ENCODE data around the gene DECR2. TPM values are rescaled to one million over a fixed set of nuclear protein-coding genes. Genes with fewer than 3 reads are reported as not detected.
A peak's percentile ranks its signal among the peaks of the same experiment; 100 is the strongest.

Gene DECR2
- total and polyA plus RNA-seq, 2 of the 13 experiments (the other 11 are each of a cell fraction or from before 2014, with no cell fraction given): 36.3 to 44.6 TPM

DNA sequence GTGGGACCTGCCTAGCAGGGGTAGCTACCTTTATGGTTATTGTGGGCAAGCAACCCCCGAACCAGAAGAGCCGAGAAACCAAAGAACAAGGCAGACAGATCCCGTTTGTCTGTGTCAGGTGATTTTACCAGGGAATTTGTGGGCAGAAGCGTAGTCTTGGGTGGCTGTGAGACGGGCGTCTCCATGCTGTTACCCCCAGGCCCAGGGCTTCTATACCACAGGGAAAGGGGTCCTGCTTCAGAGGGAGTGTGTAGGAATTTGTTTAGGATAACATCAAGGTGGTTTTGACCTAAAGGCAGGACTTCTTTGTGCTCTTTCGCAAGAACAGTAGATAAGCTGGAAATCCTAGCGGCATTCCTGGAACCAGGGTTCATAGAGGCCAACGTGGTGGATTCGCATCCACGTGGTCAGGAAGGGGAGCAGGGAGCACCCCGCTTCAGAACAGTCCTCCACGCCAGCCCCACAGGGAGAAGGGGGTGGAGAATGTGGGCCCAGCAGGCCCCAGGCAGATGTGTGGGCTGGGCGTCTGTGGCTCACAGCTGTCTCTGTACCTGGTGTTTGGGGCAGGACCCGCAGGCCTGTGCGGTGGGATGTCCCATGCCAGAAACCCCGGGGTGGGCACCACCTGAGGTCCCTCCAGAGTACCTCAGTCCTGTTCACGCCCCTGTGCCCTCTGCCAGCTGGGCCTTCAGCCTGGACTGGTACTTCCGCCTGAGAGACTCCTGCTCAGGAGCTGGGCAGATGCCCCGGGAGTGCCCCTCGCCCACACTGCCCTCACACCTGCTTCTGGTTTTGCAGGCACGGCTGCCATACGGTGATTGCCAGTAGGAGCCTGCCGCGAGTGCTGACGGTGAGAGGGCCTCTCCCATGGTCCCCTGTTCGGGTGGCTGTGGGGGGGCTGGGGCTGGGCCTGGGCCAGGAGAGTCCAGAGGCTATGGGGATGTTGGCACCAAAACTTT is 4.1 kb downstream of the DECR2 start (continued):
- TF ChIP-seq, protein P1, sequence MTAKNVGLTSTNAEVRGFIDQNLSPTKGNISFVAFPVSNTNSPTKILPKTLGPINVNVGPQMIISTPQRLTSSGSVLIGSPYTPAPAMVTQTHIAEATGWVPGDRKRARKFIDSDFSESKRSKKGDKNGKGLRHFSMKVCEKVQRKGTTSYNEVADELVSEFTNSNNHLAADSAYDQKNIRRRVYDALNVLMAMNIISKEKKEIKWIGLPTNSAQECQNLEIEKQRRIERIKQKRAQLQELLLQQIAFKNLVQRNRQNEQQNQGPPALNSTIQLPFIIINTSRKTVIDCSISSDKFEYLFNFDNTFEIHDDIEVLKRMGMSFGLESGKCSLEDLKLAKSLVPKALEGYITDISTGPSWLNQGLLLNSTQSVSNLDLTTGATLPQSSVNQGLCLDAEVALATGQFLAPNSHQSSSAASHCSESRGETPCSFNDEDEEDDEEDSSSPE (CRISPR knock-in tag; IDR thresholded peaks at IDR 0.05): peak; percentile 61
- TF ChIP-seq MED13 (CRISPR knock-in tag; IDR thresholded peaks at IDR 0.05) (no peak), ZNF10 (CRISPR knock-in tag; IDR thresholded peaks at IDR 0.05; ENCODE audit: borderline replicate concordance, low read depth) (no peak), ZNF776 (CRISPR knock-in tag; IDR thresholded peaks at IDR 0.05) (no peak), ZSCAN12 (CRISPR knock-in tag; IDR thresholded peaks at IDR 0.05) (no peak), FOXM1 (CRISPR knock-in tag; IDR thresholded peaks at IDR 0.05) (no peak), JUND (CRISPR knock-in tag; IDR thresholded peaks at IDR 0.05) (no peak), SAFB2 (CRISPR knock-in tag; IDR thresholded peaks at IDR 0.05; ENCODE audit: borderline replicate concordance, low read depth) (0 out of 2 replicates have a peak, but pooled peaks have one; percentile 72), ZNF713 (CRISPR knock-in tag; IDR thresholded peaks at IDR 0.05) (no peak), ZNF775 (CRISPR knock-in tag; IDR thresholded peaks at IDR 0.05; ENCODE audit: borderline replicate concordance) (no peak), ZNF264 (CRISPR knock-in tag; IDR thresholded peaks at IDR 0.05) (no peak), FOXP1 (IDR thresholded peaks at IDR 0.05) (no peak), FOXP1 (CRISPR knock-in tag; IDR thresholded peaks at IDR 0.05) (peak; percentile 52; the same call in 1 of the 2 replicates), ZNF354B (CRISPR knock-in tag; IDR thresholded peaks at IDR 0.05) (0 out of 2 replicates have a peak, but pooled peaks have one; percentile 43), ASH2L (IDR thresholded peaks at IDR 0.05; ENCODE audit: insufficient read length, low read depth, low read length) (no peak), THAP11 (CRISPR knock-in tag; IDR thresholded peaks at IDR 0.05) (peak; percentile 82), KDM5B (CRISPR knock-in tag; IDR thresholded peaks at IDR 0.05; ENCODE audit: borderline replicate concordance) (0 out of 2 replicates have a peak, but pooled peaks have one; percentile 32), ZNF225 (CRISPR knock-in tag; IDR thresholded peaks at IDR 0.05) (peak; percentile 50; the same call in 1 of the 2 replicates), ATF7 (IDR thresholded peaks at IDR 0.05) (no peak), ATF7 (CRISPR knock-in tag; IDR thresholded peaks at IDR 0.05) (0 out of 2 replicates have a peak, but pooled peaks have one; percentile 70), ZNF331 (CRISPR knock-in tag; IDR thresholded peaks at IDR 0.05) (peak; percentile 96), LCORL (IDR thresholded peaks at IDR 0.05) (peak; percentile 61; the same call in 1 of the 2 replicates), LCORL (CRISPR knock-in tag; IDR thresholded peaks at IDR 0.05) (peak; percentile 96), ZNF350 (CRISPR knock-in tag; IDR thresholded peaks at IDR 0.05; ENCODE audit: borderline replicate concordance, low read depth) (peak; percentile 88), IRF2 (CRISPR knock-in tag; IDR thresholded peaks at IDR 0.05) (peak; percentile 85), HES4 (CRISPR knock-in tag; IDR thresholded peaks at IDR 0.05; ENCODE audit: borderline replicate concordance) (no peak), CREM (IDR thresholded peaks at IDR 0.05) (peak; percentile 71; the same call in 1 of the 2 replicates), CREM (CRISPR knock-in tag; IDR thresholded peaks at IDR 0.05) (no peak), ZNF530 (CRISPR knock-in tag; IDR thresholded peaks at IDR 0.05; ENCODE audit: low read depth) (no peak), MTF1 (CRISPR knock-in tag; IDR thresholded peaks at IDR 0.05) (no peak), ZC3H4 (CRISPR knock-in tag; IDR thresholded peaks at IDR 0.05; ENCODE audit: borderline replicate concordance) (no peak; the same call in 1 of the 2 replicates)
- TF ChIP-seq, protein P2, sequence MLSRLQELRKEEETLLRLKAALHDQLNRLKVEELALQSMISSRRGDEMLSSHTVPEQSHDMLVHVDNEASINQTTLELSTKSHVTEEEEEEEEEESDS (CRISPR knock-in tag; IDR thresholded peaks at IDR 0.05; ENCODE audit: borderline replicate concordance): 0 out of 2 replicates have a peak, but pooled peaks have one; percentile 24

Measured in HepG2 (cell line).